Hindlimb muscle (tissue), 1 donor: ENCODE data around the gene OGFOD2. TPM values are rescaled to one million over a fixed set of nuclear protein-coding genes. Genes with fewer than 3 reads are reported as not detected.

ENCODE experiments used
- DNase-seq: peaks from one replicate; pipeline ENCODE4 v3.0.0-alpha.2; 2013
- polyA plus RNA-seq: library from polyadenylated mRNA; unstranded; fragments of 120-200 nt; gene quantifications from one replicate; pipeline ENCODE4 v1.2.1, GENCODE V29; 2013; ENCODE audit not compliant: insufficient read length

The OGFOD2 gene
- polyA plus RNA-seq, 1 donor: 10.1 TPM

GRCh38 chr12:122951979-122952892, 22.8 kb upstream of the OGFOD2 start:
- peak; percentile 54 for DNase-seq

GRCh38 chr12:122955156-122955555, 19.9 kb upstream of the OGFOD2 start:
- no peak for DNase-seq

GRCh38 chr12:122956035-122956434, 19.0 kb upstream of the OGFOD2 start:
- no peak for DNase-seq

GRCh38 chr12:122958198-122958888, 16.7 kb upstream of the OGFOD2 start:
- no peak for DNase-seq

GRCh38 chr12:122959566-122960192, 15.4 kb upstream of the OGFOD2 start:
- no peak for DNase-seq

GRCh38 chr12:122960193-122960569, 14.9 kb upstream of the OGFOD2 start:
- no peak for DNase-seq

- DNase-seq: no peak
These were observed 13.3 kb upstream of the OGFOD2 start for GRCh38 chr12:122961531-122962329.

GRCh38 chr12:122963941-122964265, 11.1 kb upstream of the OGFOD2 start:
- no peak for DNase-seq

- DNase-seq: no peak
These were observed 10.4 kb upstream of the OGFOD2 start for GRCh38 chr12:122964439-122965257.

- no peak for DNase-seq
These were observed 9.7 kb upstream of the OGFOD2 start for GRCh38 chr12:122965321-122965751.

- peak; percentile 79 for DNase-seq
These were observed 8.9 kb upstream of the OGFOD2 start, which contains the start of gene ABCB9 for GRCh38 chr12:122965851-122966742. ABCB9 (minus strand) TSS chr12:122966463; CDS start chr12:122960235, 6,228 bp downstream.

GRCh38 chr12:122966743-122967550, 8.1 kb upstream of the OGFOD2 start:
- no peak for DNase-seq

- DNase-seq: no peak
These were observed 6.9 kb upstream of the OGFOD2 start for GRCh38 chr12:122968104-122968503.

- no peak for DNase-seq
These were observed 5.4 kb upstream of the OGFOD2 start for GRCh38 chr12:122969676-122970075.

- peak; percentile 98 for DNase-seq
These were observed 661 bp upstream of the OGFOD2 start for GRCh38 chr12:122974274-122974891.

GRCh38 chr12:122975790-122976647, 975 bp downstream of the OGFOD2 start:
- no peak for DNase-seq

GRCh38 chr12:122976648-122976975, 1.6 kb downstream of the OGFOD2 start:
- DNase-seq: no peak

GRCh38 chr12:122977153-122977552, 2.1 kb downstream of the OGFOD2 start:
- DNase-seq: no peak
